IMR-90 (cell line): ENCODE measurements around the gene USP40. TPM values are rescaled to one million over a fixed set of nuclear protein-coding genes. Genes with fewer than 3 reads are reported as not detected.

Experiments used
- ATAC-seq: fragments of 200-7000 bp; cut with Tn5 transposase; 2 replicates; pipeline ENCODE4 v1.9.1; 2020; ENCODE audit warnings: low read depth, mild to moderate bottlenecking, moderate library complexity
- BruUV-seq: library from RNA; stranded (reverse); fragments of 400-500 nt; replicated peaks from 2 replicates; lab custom pipeline; 2021; lab: Mats Ljungman, UMichigan
- CTCF ChIA-PET: fragments of 300-600 bp; formaldehyde crosslinking; extraction: SDS; loops from one replicate; lab custom pipeline; 2021; ENCODE audit warnings: antibody characterized with exemption; lab: Yijun Ruan, JAX
- POLR2A ChIA-PET: fragments of 300-600 bp; sonication (Branson Sonifier 250); formaldehyde crosslinking; loops from one replicate; lab custom pipeline; 2022; ENCODE audit warnings: antibody characterized with exemption; ENCODE audit not compliant: unreplicated experiment; lab: Charles Lee
- DNase-seq: peaks from one replicate; pipeline ENCODE4 v3.0.0; 2013
- H2AFZ ChIP-seq: replicated peaks from 2 replicates; pipeline ENCODE3; 2013; ENCODE audit warnings: low read length, mild to moderate bottlenecking; ENCODE audit not compliant: poor library complexity
- H2AK5ac ChIP-seq: 2 replicates; pipeline ENCODE4 v1.6.1; 2013; ENCODE audit warnings: low read depth, low read length, inconsistent platforms
- H2AK9ac ChIP-seq: replicated peaks from 2 replicates; pipeline ENCODE3; 2013; ENCODE audit warnings: mild to moderate bottlenecking, low read depth, low read length, moderate library complexity; ENCODE audit not compliant: poor library complexity
- H2BK120ac ChIP-seq: 2 replicates; pipeline ENCODE4 v1.6.1; 2013; ENCODE audit warnings: low read depth, low read length, inconsistent platforms
- H2BK15ac ChIP-seq: 3 replicates; pipeline ENCODE4 v1.6.1; 2013; ENCODE audit warnings: low read depth, low read length, inconsistent platforms
- H2BK20ac ChIP-seq: 2 replicates; pipeline ENCODE4 v1.6.1; 2013; ENCODE audit warnings: low read depth, mild to moderate bottlenecking, inconsistent platforms, low read length, moderate library complexity
- H2BK5ac ChIP-seq: 2 replicates; pipeline ENCODE4 v1.6.1; 2013; ENCODE audit warnings: mild to moderate bottlenecking, low read depth, low read length, inconsistent platforms; ENCODE audit not compliant: poor library complexity, severe bottlenecking
- H3K14ac ChIP-seq: replicated peaks from 2 replicates; pipeline ENCODE4 v1.6.1; 2013; ENCODE audit warnings: low read depth, low read length, inconsistent platforms
- H3K18ac ChIP-seq: 2 replicates; pipeline ENCODE4 v1.6.1; 2013; ENCODE audit warnings: low read depth, low read length, control low read depth
- H3K23ac ChIP-seq: 2 replicates; pipeline ENCODE4 v1.6.1; 2013; ENCODE audit warnings: low read depth, low read length, inconsistent platforms
- H3K27ac ChIP-seq: 2 replicates; pipeline ENCODE4 v1.5.1; 2013; ENCODE audit warnings: mild to moderate bottlenecking, control low read depth, low read length; ENCODE audit not compliant: insufficient read depth
- H3K27me3 ChIP-seq: 2 replicates; pipeline ENCODE4 v1.6.1; 2013; ENCODE audit warnings: low read length; ENCODE audit not compliant: control insufficient read depth, insufficient read depth
- H3K36me3 ChIP-seq: 2 replicates; pipeline ENCODE4 v1.6.1; 2013; ENCODE audit warnings: low read length, mixed read lengths; ENCODE audit not compliant: control insufficient read depth, insufficient read depth
- H3K4ac ChIP-seq: 2 replicates; pipeline ENCODE4 v1.6.1; 2013; ENCODE audit warnings: low read depth, low read length, inconsistent platforms
- H3K4me1 ChIP-seq: 2 replicates; pipeline ENCODE4 v1.6.1; 2013; ENCODE audit warnings: low read length, mixed read lengths; ENCODE audit not compliant: control insufficient read depth, insufficient read depth
- H3K4me2 ChIP-seq: 2 replicates; pipeline ENCODE4 v1.6.1; 2013; ENCODE audit warnings: low read depth, mild to moderate bottlenecking, control low read depth, low read length, moderate library complexity
- H3K4me3 ChIP-seq: 2 replicates; pipeline ENCODE4 v1.5.1; 2013; ENCODE audit warnings: low read depth, mild to moderate bottlenecking, control low read depth, low read length, moderate library complexity; ENCODE audit not compliant: insufficient read depth
- H3K56ac ChIP-seq: 2 replicates; pipeline ENCODE4 v1.6.1; 2013; ENCODE audit warnings: low read length, inconsistent platforms; ENCODE audit not compliant: insufficient read depth; ENCODE audit errors: extremely low read depth
- H3K79me1 ChIP-seq, 2 experiments: 2 replicates each; pipeline ENCODE4 v1.6.1; 2013; ENCODE audit warnings: low read length in 2 of 2, inconsistent platforms in 1 of 2, low read depth in 1 of 2
- H3K9ac ChIP-seq: 2 replicates; pipeline ENCODE4 v1.6.1; 2013; ENCODE audit warnings: low read depth, low read length, control low read depth
- H3K9me1 ChIP-seq: 2 replicates; pipeline ENCODE4 v1.6.1; 2013; ENCODE audit warnings: low read length, inconsistent platforms; ENCODE audit not compliant: insufficient read depth
- H3K9me3 ChIP-seq: 2 replicates; pipeline ENCODE4 v1.6.1; 2013; ENCODE audit warnings: low read length; ENCODE audit not compliant: control insufficient read depth, insufficient read depth
- H4K20me1 ChIP-seq: 2 replicates; pipeline ENCODE4 v1.6.1; 2013; ENCODE audit warnings: low read length, inconsistent platforms; ENCODE audit not compliant: insufficient read depth
- H4K5ac ChIP-seq: 2 replicates; pipeline ENCODE4 v1.6.1; 2013; ENCODE audit warnings: mild to moderate bottlenecking, low read depth, low read length, control low read depth
- H4K8ac ChIP-seq, 2 experiments: 2 replicates each; pipeline ENCODE4 v1.6.1; 2013; ENCODE audit warnings: low read depth in 2 of 2, low read length in 2 of 2, control low read depth in 1 of 2, inconsistent platforms in 1 of 2
- H4K91ac ChIP-seq: 2 replicates; pipeline ENCODE4 v1.6.1; 2013; ENCODE audit warnings: low read depth, low read length, inconsistent platforms; ENCODE audit not compliant: insufficient read depth
- BHLHE40 ChIP-seq: fragments of 150-350 bp; IDR thresholded peaks from 2 replicates; pipeline ENCODE4 v1.6.1; 2016; ENCODE audit warnings: mild to moderate bottlenecking, low read depth, low read length
- CEBPB ChIP-seq: IDR thresholded peaks from 2 replicates; pipeline ENCODE4 v1.6.1; 2012; ENCODE audit warnings: low read depth, low read length, improper control_type of control experiment
- CHD1 ChIP-seq: IDR thresholded peaks from 2 replicates; pipeline ENCODE4 v1.6.1; 2012; ENCODE audit warnings: low read depth, low read length, improper control_type of control experiment
- FOS ChIP-seq: fragments of 150-350 bp; IDR thresholded peaks from 2 replicates; pipeline ENCODE4 v1.6.1; 2016; ENCODE audit warnings: low read depth, low read length
- MAFK ChIP-seq: IDR thresholded peaks from 2 replicates; pipeline ENCODE4 v1.6.1; 2012; ENCODE audit warnings: low read depth, low read length, improper control_type of control experiment
- MAZ ChIP-seq: IDR thresholded peaks from 2 replicates; pipeline ENCODE4 v1.6.1; 2012; ENCODE audit warnings: low read depth, mild to moderate bottlenecking, low read length, improper control_type of control experiment, moderate library complexity, borderline replicate concordance
- MXI1 ChIP-seq: IDR thresholded peaks from 2 replicates; pipeline ENCODE4 v1.6.1; 2012; ENCODE audit warnings: low read depth, mild to moderate bottlenecking, low read length, moderate library complexity, borderline replicate concordance
- NFE2L2 ChIP-seq: fragments of 150-350 bp; IDR thresholded peaks from 2 replicates; pipeline ENCODE4 v1.6.1; 2016; ENCODE audit warnings: low read depth, mild to moderate bottlenecking, low read length
- POLR2A ChIP-seq: IDR thresholded peaks from 2 replicates; pipeline ENCODE4 v1.6.1; 2012; ENCODE audit warnings: mild to moderate bottlenecking, low read depth, low read length
- RAD21 ChIP-seq: IDR thresholded peaks from 2 replicates; pipeline ENCODE4 v1.6.1; 2012; ENCODE audit warnings: low read length, improper control_type of control experiment
- RCOR1 ChIP-seq: IDR thresholded peaks from 2 replicates; pipeline ENCODE4 v1.6.1; 2012; ENCODE audit warnings: mild to moderate bottlenecking, low read length, improper control_type of control experiment; ENCODE audit not compliant: insufficient replicate concordance
- RFX5 ChIP-seq: IDR thresholded peaks from 2 replicates; pipeline ENCODE4 v1.8.0; 2012; ENCODE audit warnings: low read depth, mild to moderate bottlenecking, low read length, moderate library complexity
- SMC3 ChIP-seq: fragments of 150-350 bp; IDR thresholded peaks from 2 replicates; pipeline ENCODE4 v1.6.1; 2016; ENCODE audit warnings: low read depth, mild to moderate bottlenecking, antibody characterized with exemption, low read length, moderate library complexity
- WGBS, 2 experiments: methylation state at CpG; one replicate each; pipeline versions ENCODE4 v1.1.5 to v1.1.7; 2013; ENCODE audit warnings: missing lambda C conversion rate in 2 of 2; ENCODE audit not compliant: insufficient read length in 1 of 2; ENCODE audit errors: extremely low coverage in 2 of 2; 5-methylcytosine and 5-hydroxymethylcytosine counted together
- dilution Hi-C: fragments of 300-500 bp; cut with HindIII; formaldehyde crosslinking; loops from one replicate; pipeline ENCODE4 v1.14.3; 2018; ENCODE audit warnings: low sequenced_read_pairs; ENCODE audit not compliant: unreplicated experiment
- in situ Hi-C: fragments of 300-500 bp; cut with MboI; formaldehyde crosslinking; loops from 3 replicates; pipeline ENCODE4 v1.14.3; 2019; ENCODE audit warnings: low sequenced_read_pairs, inconsistent platforms, mixed read lengths
- intact Hi-C: fragments of 100-400 bp; cut with micrococcal nuclease; formaldehyde crosslinking; loops from 2 replicates; pipeline ENCODE4 v1.10.0; 2022
- polyA plus RNA-seq, 3 experiments: library from polyadenylated mRNA; depleted of rRNA; stranded (reverse); fragments of >200 nt; gene quantifications; 2 replicates each; pipeline ENCODE4 v1.2.3, GENCODE V29; 2012; ENCODE audit warnings: low replicate concordance in 1 of 3
- total RNA-seq: library from RNA; depleted of rRNA; stranded (reverse); fragments of >200 nt; gene quantifications from 2 replicates; pipeline ENCODE4 v1.2.3, GENCODE V29; 2012
- TF ChIP-seq, protein P1 (sequence below): fragments of 150-350 bp; IDR thresholded peaks from 2 replicates; pipeline ENCODE4 v1.6.1; 2016; ENCODE audit warnings: low read depth, mild to moderate bottlenecking, low read length, moderate library complexity, borderline replicate concordance
- TF ChIP-seq, protein P2 (sequence below): conservative IDR thresholded peaks from 2 replicates; pipeline ENCODE4 v1.5.1; 2012; ENCODE audit warnings: mild to moderate bottlenecking, low read depth, low read length, improper control_type of control experiment
- TF ChIP-seq, protein P3 (sequence below): fragments of 150-350 bp; IDR thresholded peaks from 2 replicates; pipeline ENCODE4 v1.6.1; 2017; ENCODE audit warnings: mild to moderate bottlenecking, antibody characterized with exemption, low read length, low read depth

USP40 gene
- total and polyA plus RNA-seq, 2 of the 4 experiments (the other 2 are of a cell fraction) = 30.1 to 30.8 TPM

DNA sequence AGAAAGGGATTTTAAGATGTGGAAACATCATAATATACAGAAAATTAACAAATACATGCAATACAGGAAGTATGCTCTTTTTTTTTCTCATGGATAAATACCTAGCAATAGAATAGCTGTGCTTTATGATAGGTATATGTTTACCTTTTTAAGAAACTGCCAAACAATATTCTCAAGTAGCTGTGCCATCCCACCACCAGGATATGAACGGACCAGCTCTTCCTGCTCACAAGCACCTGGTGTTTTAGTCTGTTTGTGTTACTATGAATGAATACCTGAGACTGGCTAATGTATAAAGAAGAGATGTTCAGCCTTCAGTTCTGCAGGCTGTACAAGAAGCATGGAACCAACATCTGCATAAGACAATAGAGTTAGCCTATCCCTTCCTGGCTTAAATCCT is 30.9 kb upstream of the USP40 start:
- Histone ChIP-seq H2BK5ac (no peak overlapping the region), H4K5ac (no peak overlapping the region), H2BK20ac (no peak overlapping the region), H3K9ac (no peak overlapping the region), H2AK5ac (no peak overlapping the region), H3K27me3 (peaks cover 4% of the 10 kb centered on the region), H2BK15ac (no peak overlapping the region), H3K4me2 (no peak overlapping the region), H3K18ac (no peak overlapping the region), H3K4me3 (no peak overlapping the region), H3K27ac (no peak overlapping the region), H2BK120ac (no peak overlapping the region), H3K36me3 (no peaks in the 10 kb centered on the region), H3K79me1 (no peaks in the 10 kb centered on the region), H3K9me3 (no peaks in the 10 kb centered on the region), H3K4me1 (no peaks in the 10 kb centered on the region), H2AK9ac (no peak overlapping the region), H4K20me1 (no peaks in the 10 kb centered on the region), H3K56ac (no peak overlapping the region), H4K91ac (no peak overlapping the region), H2AFZ (no peak overlapping the region), H4K8ac (no peak overlapping the region), H3K14ac (no peak overlapping the region), H3K9me1 (no peaks in the 10 kb centered on the region), H3K4ac (no peak overlapping the region), H3K23ac (no peak overlapping the region)
- in situ Hi-C loops = no loop called here
- intact Hi-C loops = no loop called here
- dilution Hi-C loops = no loop called here
- ChIA-PET CTCF (interaction anchor here (0.6 kb wide), 1 partner anchor 29 kb away, joined by 4 read pairs; no protein-coding TSS in a partner anchor), POLR2A (no interaction called here)
- TF ChIP-seq, protein P1, sequence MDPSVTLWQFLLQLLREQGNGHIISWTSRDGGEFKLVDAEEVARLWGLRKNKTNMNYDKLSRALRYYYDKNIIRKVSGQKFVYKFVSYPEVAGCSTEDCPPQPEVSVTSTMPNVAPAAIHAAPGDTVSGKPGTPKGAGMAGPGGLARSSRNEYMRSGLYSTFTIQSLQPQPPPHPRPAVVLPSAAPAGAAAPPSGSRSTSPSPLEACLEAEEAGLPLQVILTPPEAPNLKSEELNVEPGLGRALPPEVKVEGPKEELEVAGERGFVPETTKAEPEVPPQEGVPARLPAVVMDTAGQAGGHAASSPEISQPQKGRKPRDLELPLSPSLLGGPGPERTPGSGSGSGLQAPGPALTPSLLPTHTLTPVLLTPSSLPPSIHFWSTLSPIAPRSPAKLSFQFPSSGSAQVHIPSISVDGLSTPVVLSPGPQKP = no peak
- no peak for TF ChIP-seq POLR2A
- TF ChIP-seq, protein P2, sequence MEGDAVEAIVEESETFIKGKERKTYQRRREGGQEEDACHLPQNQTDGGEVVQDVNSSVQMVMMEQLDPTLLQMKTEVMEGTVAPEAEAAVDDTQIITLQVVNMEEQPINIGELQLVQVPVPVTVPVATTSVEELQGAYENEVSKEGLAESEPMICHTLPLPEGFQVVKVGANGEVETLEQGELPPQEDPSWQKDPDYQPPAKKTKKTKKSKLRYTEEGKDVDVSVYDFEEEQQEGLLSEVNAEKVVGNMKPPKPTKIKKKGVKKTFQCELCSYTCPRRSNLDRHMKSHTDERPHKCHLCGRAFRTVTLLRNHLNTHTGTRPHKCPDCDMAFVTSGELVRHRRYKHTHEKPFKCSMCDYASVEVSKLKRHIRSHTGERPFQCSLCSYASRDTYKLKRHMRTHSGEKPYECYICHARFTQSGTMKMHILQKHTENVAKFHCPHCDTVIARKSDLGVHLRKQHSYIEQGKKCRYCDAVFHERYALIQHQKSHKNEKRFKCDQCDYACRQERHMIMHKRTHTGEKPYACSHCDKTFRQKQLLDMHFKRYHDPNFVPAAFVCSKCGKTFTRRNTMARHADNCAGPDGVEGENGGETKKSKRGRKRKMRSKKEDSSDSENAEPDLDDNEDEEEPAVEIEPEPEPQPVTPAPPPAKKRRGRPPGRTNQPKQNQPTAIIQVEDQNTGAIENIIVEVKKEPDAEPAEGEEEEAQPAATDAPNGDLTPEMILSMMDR = no peak
- TF ChIP-seq RAD21 = no peak
- no peak for TF ChIP-seq MAFK
- TF ChIP-seq RFX5 = no peak
- TF ChIP-seq NFE2L2 = no peak
- TF ChIP-seq, protein P3, sequence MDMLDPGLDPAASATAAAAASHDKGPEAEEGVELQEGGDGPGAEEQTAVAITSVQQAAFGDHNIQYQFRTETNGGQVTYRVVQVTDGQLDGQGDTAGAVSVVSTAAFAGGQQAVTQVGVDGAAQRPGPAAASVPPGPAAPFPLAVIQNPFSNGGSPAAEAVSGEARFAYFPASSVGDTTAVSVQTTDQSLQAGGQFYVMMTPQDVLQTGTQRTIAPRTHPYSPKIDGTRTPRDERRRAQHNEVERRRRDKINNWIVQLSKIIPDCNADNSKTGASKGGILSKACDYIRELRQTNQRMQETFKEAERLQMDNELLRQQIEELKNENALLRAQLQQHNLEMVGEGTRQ = no peak
- no peak for TF ChIP-seq MXI1
- no peak for TF ChIP-seq FOS
- no peak for TF ChIP-seq SMC3
- TF ChIP-seq RCOR1 = no peak
- no peak for TF ChIP-seq CHD1
- TF ChIP-seq BHLHE40 = no peak
- no peak for TF ChIP-seq MAZ
- TF ChIP-seq CEBPB = no peak
- WGBS, 2 experiments = no CpG with 5 or more reads among the region's 1 CpG
- ATAC-seq = no peak
- no peak for DNase-seq
- no TSS peak for BruUV-seq
